Measurements from ENCODE around the gene SSBP3.

The SSBP3 gene

GRCh38 chr1:54327386-54328065, 78.7 kb downstream of the SSBP3 start:
- peak; percentile 27 for DNase-seq

- peak; percentile 27 for DNase-seq
These were observed 79.4 kb downstream of the SSBP3 start for GRCh38 chr1:54326543-54327385.

- DNase-seq: peak; percentile 28
These were observed 80.3 kb downstream of the SSBP3 start for GRCh38 chr1:54325703-54326461.

- DNase-seq: no peak
These were observed 80.9 kb downstream of the SSBP3 start for GRCh38 chr1:54325284-54325683.

GRCh38 chr1:54324251-54325140, 81.7 kb downstream of the SSBP3 start:
- peak; percentile 14 for DNase-seq

GRCh38 chr1:54323921-54324250, 82.3 kb downstream of the SSBP3 start:
- DNase-seq: no peak

GRCh38 chr1:54323324-54323739, 82.9 kb downstream of the SSBP3 start:
- no peak for DNase-seq

GRCh38 chr1:54318246-54318814, 87.9 kb downstream of the SSBP3 start:
- no peak for DNase-seq

- no peak for DNase-seq
These were observed 89.1 kb downstream of the SSBP3 start for GRCh38 chr1:54317084-54317483.

GRCh38 chr1:54315099-54315498, 91.1 kb downstream of the SSBP3 start:
- DNase-seq: no peak

- peak; percentile 97 for DNase-seq
These were observed 91.5 kb downstream of the SSBP3 start for GRCh38 chr1:54314696-54315095.

- DNase-seq: peak; percentile 17
These were observed 93.3 kb downstream of the SSBP3 start for GRCh38 chr1:54312796-54313316.

GRCh38 chr1:54311506-54311905, 94.7 kb downstream of the SSBP3 start:
- no peak for DNase-seq

GRCh38 chr1:54310439-54311328, 95.5 kb downstream of the SSBP3 start:
- no peak for DNase-seq

GRCh38 chr1:54309631-54310366, 96.4 kb downstream of the SSBP3 start:
- peak; percentile 78 for DNase-seq

- no peak for DNase-seq
These were observed 98.9 kb downstream of the SSBP3 start for GRCh38 chr1:54307305-54307704.

GRCh38 chr1:54305906-54306514, 100.2 kb downstream of the SSBP3 start:
- DNase-seq: no peak

- no peak for DNase-seq
These were observed 101.7 kb downstream of the SSBP3 start for GRCh38 chr1:54304518-54304917.

GRCh38 chr1:54302951-54303843, 103.0 kb downstream of the SSBP3 start:
- DNase-seq: peak; percentile 18
